ENCODE data around the gene ZNF215.

ZNF215 gene

DNA sequence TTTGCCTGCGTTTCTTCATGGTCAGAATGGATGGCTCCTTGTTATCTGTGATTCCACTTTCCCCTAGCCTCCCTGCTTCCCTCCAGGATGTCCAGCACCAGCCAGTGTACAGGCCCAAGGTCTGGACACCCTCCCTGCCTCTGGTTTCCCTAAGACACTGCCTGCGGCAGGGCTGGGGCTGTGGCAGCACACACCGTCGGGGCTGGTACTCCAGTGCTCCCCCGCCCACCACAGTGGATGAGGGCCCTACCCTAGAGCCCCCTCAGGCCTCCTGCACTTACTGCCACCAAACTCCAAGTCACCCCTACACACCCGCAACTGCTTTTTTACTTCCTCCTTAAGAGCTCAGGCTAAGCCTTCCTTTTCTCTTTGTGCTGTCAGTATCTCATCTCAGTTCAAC lies 65.0 kb downstream of the ZNF215 start:
- no peak overlapping the region for H3K27ac ChIP-seq
- TF ChIP-seq, protein P1, sequence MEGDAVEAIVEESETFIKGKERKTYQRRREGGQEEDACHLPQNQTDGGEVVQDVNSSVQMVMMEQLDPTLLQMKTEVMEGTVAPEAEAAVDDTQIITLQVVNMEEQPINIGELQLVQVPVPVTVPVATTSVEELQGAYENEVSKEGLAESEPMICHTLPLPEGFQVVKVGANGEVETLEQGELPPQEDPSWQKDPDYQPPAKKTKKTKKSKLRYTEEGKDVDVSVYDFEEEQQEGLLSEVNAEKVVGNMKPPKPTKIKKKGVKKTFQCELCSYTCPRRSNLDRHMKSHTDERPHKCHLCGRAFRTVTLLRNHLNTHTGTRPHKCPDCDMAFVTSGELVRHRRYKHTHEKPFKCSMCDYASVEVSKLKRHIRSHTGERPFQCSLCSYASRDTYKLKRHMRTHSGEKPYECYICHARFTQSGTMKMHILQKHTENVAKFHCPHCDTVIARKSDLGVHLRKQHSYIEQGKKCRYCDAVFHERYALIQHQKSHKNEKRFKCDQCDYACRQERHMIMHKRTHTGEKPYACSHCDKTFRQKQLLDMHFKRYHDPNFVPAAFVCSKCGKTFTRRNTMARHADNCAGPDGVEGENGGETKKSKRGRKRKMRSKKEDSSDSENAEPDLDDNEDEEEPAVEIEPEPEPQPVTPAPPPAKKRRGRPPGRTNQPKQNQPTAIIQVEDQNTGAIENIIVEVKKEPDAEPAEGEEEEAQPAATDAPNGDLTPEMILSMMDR (conservative IDR thresholded peaks at IDR 0.05): no peak

DNA sequence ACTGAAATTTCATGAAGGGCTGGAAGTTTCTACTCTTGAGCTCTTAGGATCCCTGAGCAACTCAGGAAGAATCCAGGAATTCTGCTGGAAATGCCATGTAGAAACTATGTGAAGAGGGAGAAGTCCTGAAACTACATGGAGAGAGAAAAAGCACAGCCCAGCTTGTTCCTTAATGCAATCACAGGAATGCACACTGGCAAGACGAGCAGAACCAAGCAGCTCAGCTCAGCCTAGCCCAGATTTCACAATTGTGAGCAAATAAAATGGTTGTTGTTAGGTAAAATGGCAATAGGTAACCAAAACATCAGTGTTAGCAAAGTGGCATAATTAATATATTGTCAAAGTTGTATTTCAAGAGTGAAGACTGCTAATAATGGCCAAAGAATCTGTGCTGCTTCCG lies 65.8 kb downstream of the ZNF215 start:
- TF ChIP-seq, protein P1 (conservative IDR thresholded peaks at IDR 0.05): no peak
- H3K27ac ChIP-seq: no peak overlapping the region

DNA sequence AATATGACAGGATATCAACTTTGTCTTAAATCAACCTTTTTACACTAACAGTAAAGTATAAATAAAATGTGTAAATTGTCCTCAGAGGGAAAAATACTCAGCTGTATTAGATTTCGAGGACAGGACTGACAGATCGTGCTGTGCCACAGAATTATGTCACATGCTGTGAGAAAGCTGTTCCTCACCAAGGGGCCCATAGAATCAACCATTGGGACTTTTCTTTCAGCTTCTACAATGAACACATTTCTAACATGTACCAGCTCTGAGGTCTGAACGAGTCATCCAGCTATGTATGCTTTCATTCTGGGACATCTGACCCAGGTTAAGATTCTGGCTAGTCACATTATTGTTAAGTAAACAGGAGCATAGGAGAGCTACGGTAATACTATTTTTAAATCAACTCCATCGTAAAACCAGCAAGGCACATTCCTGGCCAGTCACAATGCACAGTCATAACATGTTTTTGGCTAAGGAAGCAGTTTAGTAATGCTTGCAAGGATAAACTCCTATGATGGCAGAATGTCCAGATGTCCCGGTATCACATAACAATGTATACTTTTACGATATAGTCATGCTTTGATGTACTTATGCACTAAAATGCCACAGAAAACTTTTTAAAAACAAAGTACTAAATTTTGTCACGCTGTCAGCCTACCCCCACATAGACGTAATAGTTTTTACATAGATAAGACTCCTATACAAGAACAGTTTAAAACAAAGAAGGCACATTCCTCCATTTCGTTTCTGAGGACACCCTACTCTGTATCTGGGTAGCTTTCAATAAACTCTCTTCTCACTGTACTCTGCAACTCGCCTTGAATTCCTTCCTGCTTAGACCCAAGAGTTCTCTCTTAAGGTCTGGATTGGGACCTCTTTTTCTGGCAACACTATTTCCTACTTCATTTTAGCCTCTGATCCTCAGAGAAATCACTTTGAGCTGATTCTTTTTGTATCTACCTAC lies 66.5 kb downstream of the ZNF215 start:
- TF ChIP-seq, protein P1 (conservative IDR thresholded peaks at IDR 0.05): no peak
- H3K27ac ChIP-seq: no peak overlapping the region

DNA sequence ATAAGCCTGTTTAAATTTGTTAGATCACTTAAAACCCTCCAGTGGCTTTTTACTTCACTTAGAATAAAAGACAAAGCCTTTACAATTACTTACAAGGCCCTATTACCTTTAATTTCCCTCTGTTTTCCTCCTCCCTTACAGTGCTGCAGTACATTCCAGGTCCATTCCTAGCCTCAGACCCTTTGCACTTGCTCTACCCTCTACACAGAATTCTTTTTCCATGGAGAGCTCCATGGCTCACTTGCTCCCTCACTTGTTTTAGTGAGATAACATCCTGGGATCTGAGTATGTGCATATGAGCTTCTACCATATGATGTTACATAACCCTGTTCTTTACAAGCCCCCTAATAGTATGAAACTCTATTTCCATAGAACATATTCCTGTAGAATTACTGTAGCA lies 69.5 kb downstream of the ZNF215 start:
- H3K27ac ChIP-seq: no peak overlapping the region
- TF ChIP-seq, protein P1 (conservative IDR thresholded peaks at IDR 0.05): no peak

DNA sequence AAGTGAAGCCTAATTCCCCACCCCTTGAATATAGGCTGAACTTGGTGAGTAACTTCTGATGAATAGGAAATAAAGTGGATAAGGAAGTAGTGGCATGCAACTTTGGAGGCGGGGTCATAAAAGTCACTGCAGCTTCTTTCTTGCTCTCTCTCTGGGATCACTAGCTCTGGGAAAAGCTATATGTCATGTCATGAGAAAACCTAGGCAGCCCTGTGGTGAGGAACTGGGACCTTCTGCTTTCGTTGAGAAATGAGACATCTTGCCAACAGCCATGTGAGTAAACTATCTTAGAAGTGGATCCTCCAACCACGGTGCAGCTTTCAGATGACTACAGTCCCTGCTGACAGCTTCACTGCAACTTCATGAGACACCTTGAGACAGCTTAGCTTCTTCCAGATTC lies 78.3 kb downstream of the ZNF215 start:
- no peak overlapping the region for H3K27ac ChIP-seq
- TF ChIP-seq, protein P1 (conservative IDR thresholded peaks at IDR 0.05): no peak

All from VCaP (cell line).